ENCODE data around the gene VARS2.
"Not testable (repeated sequence)": the region's sequence is repeated elsewhere in the genome, so short reads cannot be mapped to it uniquely, and the experiment has no call there.

VARS2 gene

DNA sequence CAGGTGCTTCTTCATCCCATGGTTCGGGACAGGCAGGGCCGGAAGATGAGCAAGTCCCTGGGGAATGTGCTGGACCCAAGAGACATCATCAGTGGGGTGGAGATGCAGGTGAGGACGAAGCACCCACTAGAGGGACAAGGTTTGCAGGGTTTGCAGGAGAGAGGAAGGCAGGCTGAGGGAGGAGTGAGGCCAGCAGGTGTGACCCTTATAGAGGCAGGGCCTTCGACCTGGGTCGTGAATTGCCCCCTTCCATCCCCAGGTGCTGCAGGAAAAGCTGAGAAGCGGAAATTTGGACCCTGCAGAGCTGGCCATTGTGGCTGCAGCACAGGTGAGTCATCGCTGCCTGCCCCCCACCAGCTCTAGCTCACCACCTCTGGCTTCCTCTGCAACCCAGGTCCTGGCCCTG lies 8.4 kb downstream of the VARS2 start:
- TF ChIP-seq CTCF (IDR thresholded peaks at IDR 0.05): no peak
- Histone ChIP-seq H3K79me2 (no peaks in the 10 kb centered on the region), H3K9ac (no peak overlapping the region), H3K4me3 (ENCODE audit: low read depth, low read length) (no peak overlapping the region), H2AFZ (no peak overlapping the region), H3K27me3 (ENCODE audit: control insufficient read depth, insufficient read depth, low read length) (no peaks in the 10 kb centered on the region), H3K36me3 (ENCODE audit: control insufficient read depth, insufficient read depth, low read length) (no peaks in the 10 kb centered on the region), H3K4me2 (ENCODE audit: low read length) (no peak overlapping the region), H3K9me3 (ENCODE audit: control insufficient read depth, low read length) (no peaks in the 10 kb centered on the region), H3K4me1 (no peaks in the 10 kb centered on the region), H3K27ac (no peak overlapping the region)

- not testable (repeated sequence) for H3K79me2 ChIP-seq; H3K4me1 ChIP-seq; H3K4me3 ChIP-seq (ENCODE audit: low read depth, low read length); H3K9ac ChIP-seq; H2AFZ ChIP-seq; H3K4me2 ChIP-seq (ENCODE audit: low read length); H3K9me3 ChIP-seq (ENCODE audit: control insufficient read depth, low read length); H3K36me3 ChIP-seq (ENCODE audit: control insufficient read depth, insufficient read depth, low read length); H3K27me3 ChIP-seq (ENCODE audit: control insufficient read depth, insufficient read depth, low read length); H3K27ac ChIP-seq
Observed at GRCh38 chr6:30924040-30924627, 10.1 kb downstream of the VARS2 start.

DNA sequence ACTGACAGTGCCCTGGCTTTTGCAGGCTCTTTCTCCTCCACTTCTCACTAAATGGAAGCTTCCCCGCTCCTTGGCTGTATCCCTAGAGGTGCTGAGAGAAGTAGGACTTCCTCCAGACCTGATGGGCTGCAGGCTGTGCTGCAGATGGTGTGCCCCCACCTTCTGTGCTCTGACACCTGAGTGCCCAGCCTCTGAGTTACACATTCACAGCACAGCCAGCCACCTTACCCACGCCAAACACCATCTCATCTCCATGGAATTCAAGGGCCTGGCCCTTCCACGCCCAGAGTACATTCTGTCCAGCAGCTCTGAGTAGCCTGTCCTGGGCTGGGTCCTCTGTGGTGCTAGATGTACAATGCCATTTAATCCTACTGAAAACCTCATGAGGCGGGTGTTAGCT lies 12.6 kb downstream of the VARS2 start:
- H2AFZ ChIP-seq: no peak overlapping the region
- no peaks in the 10 kb centered on the region for H3K4me1 ChIP-seq
- H3K27ac ChIP-seq: no peak overlapping the region
- TF ChIP-seq CTCF (IDR thresholded peaks at IDR 0.05): no peak
- H3K79me2 ChIP-seq: no peaks in the 10 kb centered on the region
- no peak overlapping the region for H3K4me2 ChIP-seq (ENCODE audit: low read length)
- no peaks in the 10 kb centered on the region for H3K36me3 ChIP-seq (ENCODE audit: control insufficient read depth, insufficient read depth, low read length)
- H3K9me3 ChIP-seq (ENCODE audit: control insufficient read depth, low read length): no peaks in the 10 kb centered on the region
- H3K9ac ChIP-seq: no peak overlapping the region
- no peaks in the 10 kb centered on the region for H3K27me3 ChIP-seq (ENCODE audit: control insufficient read depth, insufficient read depth, low read length)
- no peak overlapping the region for H3K4me3 ChIP-seq (ENCODE audit: low read depth, low read length)

GRCh38 chr6:30927080-30927479 lies 13.0 kb downstream of the VARS2 start:
- not testable (repeated sequence) for H2AFZ ChIP-seq; H3K27ac ChIP-seq; H3K9me3 ChIP-seq (ENCODE audit: control insufficient read depth, low read length); H3K4me2 ChIP-seq (ENCODE audit: low read length); H3K9ac ChIP-seq; H3K27me3 ChIP-seq (ENCODE audit: control insufficient read depth, insufficient read depth, low read length); H3K79me2 ChIP-seq; H3K4me1 ChIP-seq; H3K4me3 ChIP-seq (ENCODE audit: low read depth, low read length); H3K36me3 ChIP-seq (ENCODE audit: control insufficient read depth, insufficient read depth, low read length)

DNA sequence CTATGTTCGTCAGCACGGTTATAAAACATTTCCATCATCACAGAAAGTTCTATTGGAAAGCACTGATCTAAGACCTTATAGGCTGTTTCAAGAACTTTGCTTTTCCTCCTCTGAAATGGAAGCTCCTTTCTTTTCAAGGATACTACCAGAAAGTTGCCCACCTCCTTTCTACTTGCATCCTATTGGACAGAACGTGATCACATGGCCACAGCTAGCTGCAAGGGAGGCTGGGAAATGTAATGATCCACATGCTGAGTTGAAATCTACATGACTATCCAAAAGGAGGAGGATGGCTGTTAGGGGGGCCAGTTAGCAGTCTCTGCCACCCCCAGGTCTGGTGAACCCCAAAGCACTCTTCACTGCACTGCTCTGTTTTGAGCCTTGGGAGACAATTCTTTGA lies 14.6 kb downstream of the VARS2 start:
- no peaks in the 10 kb centered on the region for H3K4me1 ChIP-seq
- no peak overlapping the region for H2AFZ ChIP-seq
- no peak overlapping the region for H3K4me2 ChIP-seq (ENCODE audit: low read length)
- no peak for TF ChIP-seq CTCF (IDR thresholded peaks at IDR 0.05)
- H3K9ac ChIP-seq: no peak overlapping the region
- no peaks in the 10 kb centered on the region for H3K36me3 ChIP-seq (ENCODE audit: control insufficient read depth, insufficient read depth, low read length)
- H3K79me2 ChIP-seq: no peaks in the 10 kb centered on the region
- H3K27ac ChIP-seq: no peak overlapping the region
- no peaks in the 10 kb centered on the region for H3K27me3 ChIP-seq (ENCODE audit: control insufficient read depth, insufficient read depth, low read length)
- no peaks in the 10 kb centered on the region for H3K9me3 ChIP-seq (ENCODE audit: control insufficient read depth, low read length)
- H3K4me3 ChIP-seq (ENCODE audit: low read depth, low read length): no peak overlapping the region

DNA sequence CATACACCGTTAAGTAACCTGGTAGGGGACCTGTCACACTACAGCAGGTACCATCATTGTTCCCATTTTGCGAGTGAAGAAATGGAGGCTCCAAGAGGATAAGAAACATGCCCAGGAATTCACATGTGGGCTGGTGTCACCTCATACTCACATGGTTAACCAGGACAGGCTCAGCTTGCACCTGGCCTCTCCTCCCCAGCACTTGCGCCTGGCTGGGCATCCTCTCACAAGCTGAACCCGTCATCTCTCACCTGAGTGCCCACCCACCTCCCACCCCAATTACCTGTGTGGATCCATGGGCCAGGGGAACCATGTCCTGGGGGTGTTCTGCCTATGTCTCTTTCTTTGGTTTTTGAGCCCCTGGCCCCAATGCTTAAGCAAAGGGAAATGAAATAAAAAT lies 16.5 kb downstream of the VARS2 start:
- Histone ChIP-seq H3K27ac (no peak overlapping the region), H3K9me3 (ENCODE audit: control insufficient read depth, low read length) (no peaks in the 10 kb centered on the region), H2AFZ (no peak overlapping the region)

More for the DNA sequence above, 16.5 kb downstream of the VARS2 start:
- H3K27me3 ChIP-seq (ENCODE audit: control insufficient read depth, insufficient read depth, low read length): no peaks in the 10 kb centered on the region
- H3K36me3 ChIP-seq (ENCODE audit: control insufficient read depth, insufficient read depth, low read length): no peaks in the 10 kb centered on the region
- TF ChIP-seq CTCF (IDR thresholded peaks at IDR 0.05): no peak
- no peaks in the 10 kb centered on the region for H3K79me2 ChIP-seq
- no peak overlapping the region for H3K4me2 ChIP-seq (ENCODE audit: low read length)
- no peaks in the 10 kb centered on the region for H3K4me1 ChIP-seq
- no peak overlapping the region for H3K9ac ChIP-seq
- no peak overlapping the region for H3K4me3 ChIP-seq (ENCODE audit: low read depth, low read length)

Measured in parathyroid adenoma (tissue), 2 donors.